Measurements from ENCODE around the gene PSMD6. TPM values are rescaled to one million over a fixed set of nuclear protein-coding genes. Genes with fewer than 3 reads are reported as not detected.
A peak's percentile ranks its signal among the peaks of the same experiment; 100 is the strongest.

PSMD6 gene
- total RNA-seq, 4 donors from 2014 or later = 18.3 to 66.6 (median 47.8) TPM

DNA sequence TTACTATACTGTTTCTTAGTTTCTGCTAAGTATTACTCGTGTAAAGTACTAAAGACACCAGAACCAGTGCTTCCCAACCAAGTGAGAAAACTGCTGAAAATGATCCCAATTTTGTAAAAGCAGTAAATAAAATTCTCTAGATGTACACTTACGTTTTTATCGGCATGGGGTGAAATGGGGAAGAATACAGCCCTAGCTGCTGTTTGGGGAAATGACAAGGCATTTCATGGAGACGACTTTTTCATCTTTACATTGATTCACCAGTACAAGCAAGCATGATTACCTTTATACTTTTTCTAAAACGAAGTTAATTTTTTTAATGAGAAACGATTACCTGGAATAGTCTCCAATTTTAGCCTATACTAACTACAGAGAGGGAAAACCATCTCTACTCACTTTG is 1.4 kb downstream of the PSMD6 start:
- 74 to 77% methylated on average over 6 of the region's 6 CpGs for WGBS, 2 donors (ENCODE audit: low coverage in 1 of 2)
- Histone ChIP-seq H3K36me3 (peaks cover 0 to 43% (median 9%) of the 10 kb centered on the region in 4 donors), H3K27ac (peak overlapping the region in 1 of 4 donors; percentile 80), H3K4me3 (peak overlapping the region in 1 of 4 donors; percentile 92), H3K4me1 (peaks cover 11 to 31% (median 19%) of the 10 kb centered on the region in 4 donors), H3K27me3 (no peaks in the 10 kb centered on the region), H3K9me3 (no peaks in the 10 kb centered on the region)
- intact Hi-C loops (cut with DNase I; ENCODE audit: low total_unique reads) = no loop called here
- DNase-seq = no peak
- in situ Hi-C loops (cut with MboI; ENCODE audit: low pct_ligation_motif_present in 1 of 4, low pct_unique_long_range_greater_than_20kb in 1 of 4, low sequenced_read_pairs in 3 of 4) = loop anchor here in 1 of 4 donors (10.0 kb wide), 1 partner anchor 463 kb away; no protein-coding TSS in a partner anchor
- TF ChIP-seq POLR2AphosphoS5 (IDR thresholded peaks at IDR 0.05) = no peak
- TF ChIP-seq CTCF (IDR thresholded peaks at IDR 0.05) = peak in 1 of 5 experiments; percentile 9
- TF ChIP-seq EP300 (IDR thresholded peaks at IDR 0.05; ENCODE audit: low read depth) = no peak

DNA sequence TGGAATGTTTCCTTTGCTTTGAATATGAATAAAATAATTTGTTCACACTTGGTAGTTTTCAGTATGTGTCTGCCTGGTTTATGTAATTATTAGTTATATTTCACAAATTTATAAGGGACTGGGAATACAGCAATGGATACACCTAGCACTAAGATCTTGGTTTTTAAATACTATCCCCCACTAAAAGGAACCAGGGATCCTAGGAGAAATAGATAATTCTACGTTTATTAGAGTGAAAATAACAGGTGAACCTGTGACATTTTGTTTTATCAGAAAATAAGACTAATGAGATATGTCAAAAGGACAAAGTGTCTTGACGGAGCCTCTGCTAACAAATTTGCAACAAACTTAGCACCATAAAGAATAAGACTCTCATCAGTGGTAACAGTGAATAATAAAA is 3.4 kb downstream of the PSMD6 start:
- H3K27ac ChIP-seq = no peak overlapping the region
- no peaks in the 10 kb centered on the region for H3K9me3 ChIP-seq
- H3K4me1 ChIP-seq = peaks cover 11 to 31% (median 19%) of the 10 kb centered on the region in 4 donors
- TF ChIP-seq POLR2AphosphoS5 (IDR thresholded peaks at IDR 0.05) = no peak
- TF ChIP-seq POLR2A (IDR thresholded peaks at IDR 0.05) = no peak
- no peak for TF ChIP-seq EP300 (IDR thresholded peaks at IDR 0.05; ENCODE audit: low read depth)
- no peak for TF ChIP-seq CTCF (IDR thresholded peaks at IDR 0.05)
- H3K36me3 ChIP-seq = peaks cover 0 to 52% (median 12%) of the 10 kb centered on the region in 4 donors
- in situ Hi-C loops (cut with MboI; ENCODE audit: low pct_ligation_motif_present in 1 of 4, low pct_unique_long_range_greater_than_20kb in 1 of 4, low sequenced_read_pairs in 3 of 4) (loop anchor here in 1 of 4 donors (10.0 kb wide), 1 partner anchor 465 kb away; no protein-coding TSS in a partner anchor), intact Hi-C loops (cut with DNase I; ENCODE audit: low total_unique reads) (no loop called here)
- WGBS, 2 donors (ENCODE audit: low coverage in 1 of 2) = 83 to 89% methylated on average over 2 of the region's 2 CpGs
- H3K27me3 ChIP-seq = no peaks in the 10 kb centered on the region
- H3K4me3 ChIP-seq = no peak overlapping the region
- DNase-seq = no peak

GRCh38 chr3:64019271-64019670 is 4.0 kb downstream of the PSMD6 start:
- DNase-seq = no peak
- H3K9me3 ChIP-seq = no peaks in the 10 kb centered on the region
- WGBS, 2 donors (ENCODE audit: low coverage in 1 of 2) = 88 to 93% methylated on average over 3 of the region's 3 CpGs
- peaks cover 11 to 31% (median 19%) of the 10 kb centered on the region in 4 donors for H3K4me1 ChIP-seq
- intact Hi-C loops (cut with DNase I; ENCODE audit: low total_unique reads) (no loop called here), in situ Hi-C loops (cut with MboI; ENCODE audit: low pct_ligation_motif_present in 1 of 4, low pct_unique_long_range_greater_than_20kb in 1 of 4, low sequenced_read_pairs in 3 of 4) (no loop called here)
- H3K4me3 ChIP-seq = no peak overlapping the region
- H3K36me3 ChIP-seq = peaks cover 0 to 58% (median 15%) of the 10 kb centered on the region in 4 donors
- H3K27me3 ChIP-seq = no peaks in the 10 kb centered on the region
- H3K27ac ChIP-seq = no peak overlapping the region
- TF ChIP-seq CTCF (IDR thresholded peaks at IDR 0.05) = no peak
- TF ChIP-seq POLR2A (IDR thresholded peaks at IDR 0.05) = no peak
- no peak for TF ChIP-seq POLR2AphosphoS5 (IDR thresholded peaks at IDR 0.05)
- no peak for TF ChIP-seq EP300 (IDR thresholded peaks at IDR 0.05; ENCODE audit: low read depth)

- in situ Hi-C loops (cut with MboI; ENCODE audit: low pct_ligation_motif_present in 1 of 4, low pct_unique_long_range_greater_than_20kb in 1 of 4, low sequenced_read_pairs in 3 of 4) (no loop called here), intact Hi-C loops (cut with DNase I; ENCODE audit: low total_unique reads) (no loop called here)
- H3K4me1 ChIP-seq = peaks cover 6 to 21% (median 10%) of the 10 kb centered on the region in 4 donors
- DNase-seq = no peak
- H3K36me3 ChIP-seq = peaks cover 0 to 80% (median 25%) of the 10 kb centered on the region in 4 donors
- H3K27ac ChIP-seq = no peak overlapping the region
- no peak for TF ChIP-seq POLR2AphosphoS5 (IDR thresholded peaks at IDR 0.05)
- no peak for TF ChIP-seq POLR2A (IDR thresholded peaks at IDR 0.05)
- TF ChIP-seq CTCF (IDR thresholded peaks at IDR 0.05) = no peak
- TF ChIP-seq EP300 (IDR thresholded peaks at IDR 0.05; ENCODE audit: low read depth) = no peak
- no peaks in the 10 kb centered on the region for H3K27me3 ChIP-seq
- 81 to 84% methylated on average over 3 of the region's 3 CpGs for WGBS, 2 donors (ENCODE audit: low coverage in 1 of 2)
- H3K4me3 ChIP-seq = no peak overlapping the region
- H3K9me3 ChIP-seq = no peaks in the 10 kb centered on the region
Observed at GRCh38 chr3:64016941-64017620, 6.2 kb downstream of the PSMD6 start.
